Upper lobe of left lung (tissue), 6 donors: ENCODE results near the gene NEFH. TPM values are rescaled to one million over a fixed set of nuclear protein-coding genes. Genes with fewer than 3 reads are reported as not detected.

Experiments
- ATAC-seq, 2 donors: fragments of 200-7000 bp; cut with Tn5 transposase; one replicate each; pipeline ENCODE4 v1.9.1; 2022; ENCODE audit warnings: mild to moderate bottlenecking in 2 of 2, moderate library complexity in 2 of 2; ENCODE audit not compliant: low FRiP score in 2 of 2
- DNase-seq, 2 donors: peaks; one replicate each; pipeline ENCODE4 v3.0.0-alpha.2; 2019 to 2020
- H3K27ac ChIP-seq, 4 donors: fragments of 200-600 bp; sonication (generic); one replicate each; pipeline ENCODE4 v1.5.1; 2016 to 2019
- H3K27me3 ChIP-seq, 4 donors: fragments of 200-600 bp; sonication (generic); one replicate each; pipeline ENCODE4 v1.5.1; 2017 to 2019
- H3K36me3 ChIP-seq, 4 donors: fragments of 200-600 bp; sonication (generic); one replicate each; pipeline ENCODE4 v1.5.1; 2016 to 2019
- H3K4me1 ChIP-seq, 4 donors: fragments of 200-600 bp; sonication (generic); one replicate each; pipeline ENCODE4 v1.5.1; 2018 to 2019
- H3K4me3 ChIP-seq, 4 donors: fragments of 200-600 bp; sonication (generic); one replicate each; pipeline ENCODE4 v1.5.1; 2017 to 2019; ENCODE audit warnings: mild to moderate bottlenecking in 2 of 4, moderate library complexity in 1 of 4
- H3K9me3 ChIP-seq, 4 donors: fragments of 200-600 bp; sonication (generic); one replicate each; pipeline ENCODE4 v1.5.1; 2018 to 2019
- EP300 ChIP-seq, 4 donors: sonication (generic); formaldehyde crosslinking; IDR thresholded peaks; one replicate each; pipeline ENCODE4 v1.5.1; 2017; ENCODE audit warnings: antibody characterized with exemption in 4 of 4, control low read depth in 2 of 4
- POLR2A ChIP-seq, 4 donors: fragments of 450-650 bp; IDR thresholded peaks; one replicate each; pipeline ENCODE4 v1.5.1; 2016 to 2017; ENCODE audit warnings: antibody characterized with exemption in 4 of 4, mild to moderate bottlenecking in 2 of 4
- POLR2AphosphoS5 ChIP-seq, 2 donors: sonication (generic); formaldehyde crosslinking; IDR thresholded peaks; one replicate each; pipeline ENCODE4 v1.5.1; 2017; ENCODE audit warnings: antibody characterized with exemption in 2 of 2
- WGBS, 2 donors: methylation state at CpG; one replicate each; pipeline ENCODE4 v1.1.5; 2017 to 2018; 5-methylcytosine and 5-hydroxymethylcytosine counted together
- total RNA-seq, 6 donors: library from RNA; depleted of rRNA in 4 of 6; stranded (reverse); fragments of >200 nt in 4 of 6; gene quantifications; one replicate each; pipeline versions ENCODE4 v1.1.0 to v1.2.1, GENCODE V29; 2016 to 2021
- TF ChIP-seq, protein P1 (sequence below), 6 experiments: fragments of 450-650 bp in 4 of 6; fragments of 200-600 bp in 2 of 6; sonication (generic) in 2 of 6; IDR thresholded peaks; one replicate each; pipeline ENCODE4 v1.5.1; 2016 to 2019; ENCODE audit warnings: antibody characterized with exemption in 6 of 6
- donor health status: DM: no; HTN: no; CAD: no; lungs with moderate emphysema.
- donor health status: DM: no; HTN: yes; CAD: no; lungs with severe emphysema.

NEFH gene
- total RNA-seq, 6 donors from 2014 or later, result 0.26 to 0.94 (median 0.46) TPM; not detected in 3

DNA sequence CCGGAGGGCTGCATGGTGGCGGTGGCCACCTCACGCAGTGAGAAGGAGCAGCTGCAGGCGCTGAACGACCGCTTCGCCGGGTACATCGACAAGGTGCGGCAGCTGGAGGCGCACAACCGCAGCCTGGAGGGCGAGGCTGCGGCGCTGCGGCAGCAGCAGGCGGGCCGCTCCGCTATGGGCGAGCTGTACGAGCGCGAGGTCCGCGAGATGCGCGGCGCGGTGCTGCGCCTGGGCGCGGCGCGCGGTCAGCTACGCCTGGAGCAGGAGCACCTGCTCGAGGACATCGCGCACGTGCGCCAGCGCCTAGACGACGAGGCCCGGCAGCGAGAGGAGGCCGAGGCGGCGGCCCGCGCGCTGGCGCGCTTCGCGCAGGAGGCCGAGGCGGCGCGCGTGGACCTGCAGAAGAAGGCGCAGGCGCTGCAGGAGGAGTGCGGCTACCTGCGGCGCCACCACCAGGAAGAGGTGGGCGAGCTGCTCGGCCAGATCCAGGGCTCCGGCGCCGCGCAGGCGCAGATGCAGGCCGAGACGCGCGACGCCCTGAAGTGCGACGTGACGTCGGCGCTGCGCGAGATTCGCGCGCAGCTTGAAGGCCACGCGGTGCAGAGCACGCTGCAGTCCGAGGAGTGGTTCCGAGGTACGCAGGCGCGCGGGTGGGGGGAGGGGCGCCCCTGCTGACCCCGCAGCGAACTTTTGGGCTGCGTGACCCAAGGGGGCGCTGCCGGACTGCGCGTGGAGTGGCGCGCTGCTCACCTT is 670 bp downstream of the NEFH start:
- no peaks in the 10 kb centered on the region for H3K9me3 ChIP-seq
- WGBS, 2 donors, result 12% methylated on average over 46 of the region's 107 CpGs; no CpG with 5 or more reads in 1 of the 2 donors
- peak overlapping the region in 3 of 4 donors; percentile 11 to 39 (median 30) for H3K4me3 ChIP-seq
- no peaks in the 10 kb centered on the region for H3K36me3 ChIP-seq
- peaks cover 4 to 35% (median 25%) of the 10 kb centered on the region in 4 donors for H3K27me3 ChIP-seq
- peaks cover 11 to 22% (median 16%) of the 10 kb centered on the region in 4 donors for H3K4me1 ChIP-seq
- H3K27ac ChIP-seq, result no peak overlapping the region
- peak in 1 of 2 donors; percentile 90 for DNase-seq
- peak in 1 of 2 donors; percentile 63 for ATAC-seq
- TF ChIP-seq, protein P1, sequence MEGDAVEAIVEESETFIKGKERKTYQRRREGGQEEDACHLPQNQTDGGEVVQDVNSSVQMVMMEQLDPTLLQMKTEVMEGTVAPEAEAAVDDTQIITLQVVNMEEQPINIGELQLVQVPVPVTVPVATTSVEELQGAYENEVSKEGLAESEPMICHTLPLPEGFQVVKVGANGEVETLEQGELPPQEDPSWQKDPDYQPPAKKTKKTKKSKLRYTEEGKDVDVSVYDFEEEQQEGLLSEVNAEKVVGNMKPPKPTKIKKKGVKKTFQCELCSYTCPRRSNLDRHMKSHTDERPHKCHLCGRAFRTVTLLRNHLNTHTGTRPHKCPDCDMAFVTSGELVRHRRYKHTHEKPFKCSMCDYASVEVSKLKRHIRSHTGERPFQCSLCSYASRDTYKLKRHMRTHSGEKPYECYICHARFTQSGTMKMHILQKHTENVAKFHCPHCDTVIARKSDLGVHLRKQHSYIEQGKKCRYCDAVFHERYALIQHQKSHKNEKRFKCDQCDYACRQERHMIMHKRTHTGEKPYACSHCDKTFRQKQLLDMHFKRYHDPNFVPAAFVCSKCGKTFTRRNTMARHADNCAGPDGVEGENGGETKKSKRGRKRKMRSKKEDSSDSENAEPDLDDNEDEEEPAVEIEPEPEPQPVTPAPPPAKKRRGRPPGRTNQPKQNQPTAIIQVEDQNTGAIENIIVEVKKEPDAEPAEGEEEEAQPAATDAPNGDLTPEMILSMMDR (IDR thresholded peaks at IDR 0.05), result peak in 1 of 6 experiments; percentile 3
- no peak for TF ChIP-seq EP300 (IDR thresholded peaks at IDR 0.05)

DNA sequence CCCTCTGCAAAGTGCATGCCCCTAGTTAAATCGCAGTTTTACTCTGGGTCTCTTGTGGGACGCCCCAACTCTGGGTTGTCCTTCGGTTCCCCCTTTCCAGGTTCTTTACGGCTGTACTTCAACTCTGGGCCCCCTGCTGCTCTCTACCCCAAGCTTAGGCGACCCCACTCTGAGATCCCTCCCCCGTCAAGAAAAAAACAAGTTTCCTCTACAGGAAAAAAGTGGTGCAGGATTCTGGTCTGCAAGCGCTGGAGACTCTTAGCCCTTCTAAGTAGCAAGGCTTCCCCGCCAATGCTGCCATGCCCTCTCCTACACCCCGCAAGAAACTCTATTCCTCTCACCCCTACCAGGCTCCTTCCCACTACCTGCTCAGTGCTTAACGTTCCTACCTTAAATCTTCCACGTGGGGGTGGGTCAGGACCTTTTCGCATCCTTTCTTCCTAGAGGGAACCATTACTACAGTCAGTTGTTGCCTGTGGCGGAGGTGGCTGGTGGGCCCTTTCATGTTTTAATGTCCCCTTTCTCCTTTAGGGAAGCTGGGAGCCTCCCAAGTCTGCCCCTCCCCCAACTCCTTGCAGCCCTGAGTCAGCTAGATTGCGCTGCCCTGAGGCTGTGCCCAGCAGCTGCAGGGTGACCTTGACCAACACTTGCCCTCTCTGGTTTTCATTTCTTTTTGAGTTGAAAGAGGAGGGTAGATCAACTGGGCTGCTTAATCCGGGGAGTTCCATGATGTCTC is 1.4 kb downstream of the NEFH start:
- H3K36me3 ChIP-seq, result no peaks in the 10 kb centered on the region
- H3K27ac ChIP-seq, result no peak overlapping the region
- H3K9me3 ChIP-seq, result no peaks in the 10 kb centered on the region
- ATAC-seq (no peak), DNase-seq (no peak)
- TF ChIP-seq POLR2A (IDR thresholded peaks at IDR 0.05) (no peak), POLR2AphosphoS5 (IDR thresholded peaks at IDR 0.05) (no peak), EP300 (IDR thresholded peaks at IDR 0.05) (no peak)
- TF ChIP-seq, protein P1 (IDR thresholded peaks at IDR 0.05), result no peak
- peaks cover 11 to 22% (median 16%) of the 10 kb centered on the region in 4 donors for H3K4me1 ChIP-seq
- WGBS, 2 donors, result 15 to 17% methylated on average over 14 to 15 of the region's 15 CpGs
- H3K4me3 ChIP-seq, result peak overlapping the region in 3 of 4 donors; percentile 11 to 39 (median 30)
- H3K27me3 ChIP-seq, result peaks cover 4 to 35% (median 25%) of the 10 kb centered on the region in 4 donors

DNA sequence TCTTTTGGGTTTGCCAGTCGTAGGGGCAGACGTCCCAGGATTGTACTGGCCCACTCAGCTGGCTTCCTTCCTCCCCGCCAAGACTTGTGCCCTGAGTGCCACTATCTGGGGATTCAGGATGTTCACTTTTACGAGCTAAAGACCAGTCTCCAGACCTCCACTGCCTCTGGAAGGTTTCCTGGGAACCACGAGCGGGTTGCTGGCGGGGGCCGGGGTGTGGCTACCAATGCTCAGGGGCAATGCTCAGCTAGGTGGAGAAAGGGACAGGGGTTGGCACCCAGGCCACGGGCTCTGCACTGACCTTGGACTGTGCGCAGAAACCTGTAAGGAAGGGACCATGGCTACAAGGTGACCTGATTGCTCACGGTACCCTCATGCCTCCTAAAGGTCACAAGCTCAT is 2.2 kb downstream of the NEFH start:
- TF ChIP-seq EP300 (IDR thresholded peaks at IDR 0.05) (no peak), POLR2A (IDR thresholded peaks at IDR 0.05) (no peak)
- TF ChIP-seq, protein P1 (IDR thresholded peaks at IDR 0.05), result no peak
- Histone ChIP-seq H3K36me3 (no peaks in the 10 kb centered on the region), H3K4me3 (no peak overlapping the region), H3K27me3 (peaks cover 4 to 35% (median 25%) of the 10 kb centered on the region in 4 donors), H3K9me3 (no peaks in the 10 kb centered on the region), H3K4me1 (peaks cover 11 to 22% (median 16%) of the 10 kb centered on the region in 4 donors), H3K27ac (no peak overlapping the region)
- no peak for ATAC-seq
- 69 to 70% methylated on average over 5 to 11 of the region's 11 CpGs for WGBS, 2 donors
- no peak for DNase-seq

DNA sequence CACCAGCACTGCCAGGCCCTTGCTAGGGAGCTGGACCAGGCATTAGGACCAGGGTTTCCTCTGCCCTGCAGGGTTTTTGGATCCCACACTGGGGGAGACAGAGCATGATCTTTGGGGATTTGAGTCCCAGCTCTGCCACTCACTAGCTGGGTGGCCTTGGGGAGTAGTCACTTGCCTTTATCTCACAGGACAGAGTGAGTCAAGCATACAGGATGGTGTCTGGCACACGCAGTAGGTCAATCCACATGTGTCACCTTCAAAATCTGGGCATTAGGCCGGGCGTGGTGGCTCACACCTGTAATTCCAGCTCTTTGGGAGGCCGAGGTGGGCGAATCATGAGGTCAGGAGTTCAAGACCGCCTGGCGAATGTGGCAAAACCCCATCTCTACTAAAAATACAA is 2.7 kb downstream of the NEFH start:
- Histone ChIP-seq H3K27me3 (peaks cover 4 to 35% (median 25%) of the 10 kb centered on the region in 4 donors), H3K4me1 (peaks cover 11 to 22% (median 16%) of the 10 kb centered on the region in 4 donors), H3K4me3 (no peak overlapping the region), H3K36me3 (no peaks in the 10 kb centered on the region), H3K9me3 (no peaks in the 10 kb centered on the region), H3K27ac (no peak overlapping the region)
- ATAC-seq, result no peak
- TF ChIP-seq POLR2A (IDR thresholded peaks at IDR 0.05), result no peak
- TF ChIP-seq, protein P1 (IDR thresholded peaks at IDR 0.05), result no peak
- no peak for TF ChIP-seq EP300 (IDR thresholded peaks at IDR 0.05)
- TF ChIP-seq POLR2AphosphoS5 (IDR thresholded peaks at IDR 0.05), result no peak
- WGBS, 2 donors, result 93 to 96% methylated on average over 7 of the region's 7 CpGs
- no peak for DNase-seq
